Measurements from ENCODE around the gene ARL14.

DNA sequence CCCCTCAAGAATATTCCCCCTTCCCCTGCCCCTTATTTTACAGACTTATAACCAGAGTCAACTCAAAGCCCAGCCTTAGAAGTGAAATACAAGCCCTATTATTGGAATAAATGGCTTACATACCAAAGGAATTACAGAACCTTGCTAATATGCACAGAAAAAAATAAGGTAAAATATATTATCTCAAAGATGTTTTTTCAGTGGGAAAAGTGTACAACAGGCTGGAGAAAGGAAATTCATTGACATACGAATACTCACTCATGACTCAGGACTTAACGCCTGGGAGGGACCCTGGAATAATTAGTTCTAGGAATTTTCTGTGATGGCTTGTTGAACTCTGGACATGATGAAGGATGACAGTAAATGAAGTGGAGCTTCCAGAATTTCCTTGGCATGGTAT lies 27.0 kb downstream of the ARL14 start:
- TF ChIP-seq EZH2 (IDR thresholded peaks at IDR 0.05; ENCODE audit: low read depth) (no peak), CTCF (conservative IDR thresholded peaks at IDR 0.05) (no peak)

Data from PC-9 (cell line).